GM19025 (cell line): ENCODE measurements around the gene BOLL.
A peak's percentile ranks its signal among the peaks of the same experiment; 100 is the strongest.
"Not testable (repeated sequence)": the region's sequence is repeated elsewhere in the genome, so short reads cannot be mapped to it uniquely, and the experiment has no call there.

Source experiments
- ATAC-seq: cut with Tn5 transposase; IDR thresholded peaks from one replicate; pipeline ENCODE4 v1.9.1; 2021; ENCODE audit warnings: mild to moderate bottlenecking, low read depth, moderate library complexity; ENCODE audit not compliant: unreplicated experiment

Gene BOLL

DNA sequence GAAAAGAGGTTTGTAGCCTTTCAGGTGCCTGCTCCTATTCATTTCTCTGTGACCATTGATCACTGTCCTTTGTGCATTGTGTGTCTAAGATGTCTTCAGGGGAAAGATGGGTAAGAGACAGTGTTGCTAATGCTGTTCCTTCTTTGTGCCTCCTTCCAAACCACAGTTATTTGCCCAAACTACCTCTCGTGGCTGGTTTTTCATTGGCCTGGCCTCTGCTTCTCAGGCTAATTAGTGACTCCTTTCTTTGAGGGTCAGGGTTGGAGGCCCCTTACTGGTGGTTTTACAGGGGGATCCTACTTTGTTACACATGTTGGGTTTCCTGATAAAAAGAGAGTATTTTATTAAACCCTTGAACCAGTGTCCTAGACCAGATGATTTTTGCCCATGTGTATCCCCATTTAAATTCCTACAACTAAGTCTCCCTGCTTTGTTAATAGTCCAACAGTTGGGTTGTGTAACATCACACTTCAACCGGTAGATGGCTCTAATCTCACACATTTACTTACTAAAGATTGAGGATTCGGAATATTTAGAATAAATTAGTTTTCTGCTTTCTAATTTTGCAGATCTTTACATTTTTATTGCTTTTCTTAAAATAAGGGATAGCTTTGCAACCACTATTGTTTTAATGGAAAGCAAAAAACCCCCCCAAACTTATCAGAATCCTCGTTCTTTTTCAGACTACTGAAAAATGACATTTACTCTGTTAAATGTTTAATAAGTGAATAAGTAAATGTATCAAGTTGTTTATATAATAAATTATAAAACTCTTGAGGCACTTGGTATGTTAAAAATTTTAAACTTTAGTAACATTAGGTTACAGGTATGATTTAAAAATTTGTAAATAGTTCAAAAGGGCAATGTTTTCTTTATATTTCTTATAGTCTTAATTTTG, 77.6 kb downstream of the BOLL start:
- ATAC-seq = no peak

- no peak for ATAC-seq
These were observed 78.3 kb downstream of the BOLL start for GRCh38 chr2:197706839-197707207.

DNA sequence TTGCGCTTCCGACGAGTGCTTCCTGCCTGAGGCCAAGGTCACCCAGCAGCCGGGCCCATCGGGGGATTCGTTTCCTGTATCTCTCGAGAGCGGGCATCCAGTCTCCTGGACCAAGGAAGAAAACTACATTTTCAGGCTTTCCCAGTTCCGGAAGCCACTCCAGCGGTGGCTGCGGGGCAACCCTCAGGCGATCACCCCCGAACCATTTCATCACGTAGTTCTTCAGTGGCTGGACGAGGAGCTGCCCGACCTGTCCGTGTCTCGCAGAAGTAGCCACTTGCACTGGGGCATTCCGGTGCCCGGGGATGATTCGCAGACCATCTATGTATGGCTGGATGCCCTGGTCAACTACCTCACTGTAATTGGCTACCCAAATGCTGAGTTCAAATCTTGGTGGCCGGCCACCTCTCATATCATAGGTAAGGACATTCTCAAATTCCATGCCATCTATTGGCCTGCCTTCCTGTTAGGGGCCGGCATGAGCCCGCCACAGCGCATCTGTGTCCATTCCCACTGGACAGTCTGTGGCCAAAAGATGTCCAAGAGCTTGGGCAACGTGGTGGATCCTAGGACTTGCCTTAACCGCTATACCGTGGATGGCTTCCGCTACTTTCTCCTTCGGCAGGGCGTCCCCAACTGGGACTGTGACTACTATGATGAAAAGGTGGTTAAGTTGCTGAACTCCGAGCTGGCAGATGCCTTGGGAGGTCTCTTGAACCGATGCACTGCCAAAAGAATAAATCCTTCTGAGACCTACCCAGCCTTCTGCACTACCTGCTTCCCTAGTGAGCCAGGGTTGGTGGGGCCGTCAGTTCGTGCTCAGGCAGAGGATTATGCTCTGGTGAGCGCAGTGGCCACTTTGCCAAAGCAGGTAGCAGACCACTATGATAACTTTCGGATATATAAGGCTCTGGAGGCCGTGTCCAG, 78.9 kb downstream of the BOLL start:
- ATAC-seq = no peak

DNA sequence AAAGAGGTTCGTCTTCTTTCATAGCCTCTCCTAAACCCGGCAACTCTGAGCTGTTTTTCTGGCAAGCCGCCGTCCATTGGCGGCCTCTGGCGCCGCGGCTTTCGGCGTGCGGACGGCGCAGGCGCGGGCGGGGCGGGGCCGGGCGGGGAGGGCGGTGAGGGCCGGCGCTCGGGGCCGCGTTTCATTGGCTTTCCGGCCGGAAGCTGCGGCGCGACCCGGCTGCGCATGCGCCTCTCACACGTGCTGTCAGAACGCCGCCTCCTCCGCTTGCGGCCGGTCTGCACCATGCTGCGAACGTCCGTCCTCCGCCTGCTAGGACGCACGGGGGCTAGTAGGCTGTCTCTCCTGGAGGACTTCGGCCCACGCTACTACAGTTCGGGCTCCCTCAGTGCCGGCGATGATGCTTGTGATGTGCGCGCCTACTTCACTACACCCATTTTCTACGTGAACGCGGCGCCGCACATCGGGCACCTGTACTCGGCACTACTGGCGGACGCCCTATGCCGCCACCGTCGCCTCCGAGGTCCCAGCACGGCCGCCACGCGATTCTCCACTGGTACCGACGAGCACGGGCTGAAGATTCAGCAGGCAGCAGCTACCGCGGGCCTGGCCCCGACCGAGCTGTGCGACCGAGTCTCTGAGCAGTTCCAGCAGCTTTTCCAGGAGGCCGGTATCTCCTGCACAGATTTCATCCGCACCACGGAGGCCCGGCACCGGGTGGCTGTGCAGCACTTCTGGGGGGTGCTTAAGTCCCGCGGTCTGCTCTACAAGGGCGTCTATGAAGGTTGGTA, 79.8 kb downstream of the BOLL start, which contains the start of gene MARS2:
Gene MARS2, plus strand, starts transcription at position 249 of the 791 bp plus-strand sequence. Its CDS starts 37 bp downstream, at position 286.
- ATAC-seq = peak; percentile 85

GRCh38 chr2:197704434-197705120, 80.5 kb downstream of the BOLL start:
- peak; percentile 28 for ATAC-seq

GRCh38 chr2:197700960-197701359, 84.2 kb downstream of the BOLL start:
- ATAC-seq = no peak

DNA sequence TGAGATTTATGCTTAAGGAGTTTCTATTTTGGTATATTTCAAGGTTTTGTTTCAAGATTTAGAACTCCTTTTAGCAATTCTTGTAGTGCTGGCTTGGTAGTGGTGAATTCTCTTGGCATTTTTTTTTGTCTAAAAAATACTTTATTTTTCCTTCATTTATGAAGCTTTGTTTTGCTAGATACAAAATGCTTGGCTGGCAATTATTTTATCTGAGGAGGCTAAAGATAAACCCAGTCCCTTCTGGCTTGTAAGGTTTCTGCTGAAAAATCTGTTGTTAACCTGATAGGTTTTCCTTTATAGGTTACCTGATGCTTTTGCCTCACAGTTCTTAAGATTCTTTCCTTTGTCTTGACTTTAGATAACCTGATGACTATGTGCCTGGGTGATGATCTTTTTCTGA, 85.4 kb downstream of the BOLL start:
- not testable (repeated sequence) for ATAC-seq

DNA sequence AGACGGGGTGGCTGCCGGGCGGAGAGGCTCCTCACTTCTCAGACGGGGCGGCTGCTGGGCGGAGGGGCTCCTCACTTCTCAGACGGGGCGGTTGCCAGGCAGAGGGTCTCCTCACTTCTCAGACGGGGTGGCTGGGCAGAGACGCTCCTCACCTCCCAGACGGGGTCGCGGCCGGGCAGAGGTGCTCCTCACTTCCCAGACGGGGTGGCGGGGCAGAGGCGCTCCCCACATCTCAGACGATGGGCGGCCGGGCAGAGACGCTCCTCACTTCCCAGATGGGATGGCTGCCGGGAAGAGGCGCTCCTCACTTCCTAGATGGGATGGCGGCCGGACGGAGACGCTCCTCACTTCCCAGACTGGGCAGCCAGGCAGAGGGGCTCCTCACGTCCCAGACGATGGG, 88.5 kb downstream of the BOLL start:
- ATAC-seq = not testable (repeated sequence)

DNA sequence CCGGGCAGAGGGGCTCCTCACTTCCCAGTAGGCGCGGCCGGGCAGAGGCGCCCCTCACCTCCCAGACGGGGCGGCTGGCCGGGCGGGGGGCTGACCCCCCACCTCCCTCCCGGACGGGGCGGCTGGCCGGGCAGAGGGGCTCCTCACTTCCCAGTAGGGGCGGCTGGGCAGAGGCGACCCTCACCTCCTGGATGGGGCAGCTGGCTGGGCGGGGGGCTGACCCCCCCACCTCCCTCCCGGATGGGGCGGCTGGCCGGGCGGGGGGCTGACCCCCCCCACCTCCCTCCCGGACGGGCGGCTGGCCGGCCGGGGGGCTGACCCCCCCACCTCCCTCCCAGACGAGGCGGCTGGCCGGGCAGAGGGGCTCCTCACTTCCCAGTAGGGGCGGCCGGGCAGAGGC, 89.1 kb downstream of the BOLL start:
- ATAC-seq = not testable (repeated sequence)

- not testable (repeated sequence) for ATAC-seq
These were observed 89.9 kb downstream of the BOLL start for GRCh38 chr2:197695206-197695605.

- ATAC-seq = no peak
These were observed 107.6 kb downstream of the BOLL start for GRCh38 chr2:197677483-197677882.

DNA sequence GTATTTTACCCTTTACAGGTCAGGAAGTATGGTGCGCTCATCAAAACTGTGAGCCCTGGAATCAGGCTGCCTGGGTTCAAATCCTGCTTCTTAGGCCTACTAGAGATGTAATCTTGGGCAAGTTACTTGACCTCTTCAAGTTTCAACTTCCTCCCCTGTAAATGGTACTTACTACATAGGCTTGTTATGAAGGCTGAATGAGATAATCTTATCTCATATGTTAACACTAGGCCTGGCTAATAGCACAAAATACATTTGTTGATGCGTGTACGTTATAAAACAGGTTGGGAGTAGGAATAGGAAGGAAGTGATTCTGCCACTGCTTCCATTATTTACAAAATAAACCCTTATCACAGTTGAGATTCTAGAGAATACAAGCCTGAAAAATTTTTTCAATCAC, 108.1 kb downstream of the BOLL start:
- ATAC-seq = no peak
